GM23338 (cell line): ENCODE data around the gene GALNT9.
A peak's percentile ranks its signal among the peaks of the same experiment; 100 is the strongest.

Source experiments
- CREB1 ChIP-seq: fragments of 250-450 bp; sonication (Bioruptor Pico); IDR thresholded peaks from 2 replicates; pipeline ENCODE4 v1.5.0; 2020; ENCODE audit warnings: low read depth, mild to moderate bottlenecking, moderate library complexity
- EZH2 ChIP-seq: fragments of 200-600 bp; sonication (generic); IDR thresholded peaks from one replicate; pipeline ENCODE4 v1.8.0; 2017; ENCODE audit warnings: antibody characterized with exemption, mild to moderate bottlenecking, low read depth; ENCODE audit not compliant: unreplicated experiment
- EZH2phosphoT487 ChIP-seq: fragments of 200-600 bp; sonication (generic); IDR thresholded peaks from one replicate; pipeline ENCODE4 v1.8.1; 2018; ENCODE audit warnings: antibody characterized with exemption; ENCODE audit not compliant: unreplicated experiment
- JUNB ChIP-seq: IDR thresholded peaks from one replicate; pipeline ENCODE4 v1.6.1; 2016; ENCODE audit warnings: antibody characterized with exemption; ENCODE audit not compliant: unreplicated experiment
- NANOG ChIP-seq: IDR thresholded peaks from 2 replicates; pipeline ENCODE4 v1.6.1; 2016; ENCODE audit warnings: antibody characterized with exemption, borderline replicate concordance
- POLR2AphosphoS5 ChIP-seq: IDR thresholded peaks from 2 replicates; pipeline ENCODE4 v1.6.1; 2016; ENCODE audit warnings: antibody characterized with exemption, low read depth
- STAT1 ChIP-seq: IDR thresholded peaks from one replicate; pipeline ENCODE4 v1.6.1; 2016; ENCODE audit warnings: antibody characterized with exemption; ENCODE audit not compliant: unreplicated experiment
- ZNF114 ChIP-seq: fragments of 250-450 bp; sonication (Bioruptor Pico); IDR thresholded peaks from 2 replicates; pipeline ENCODE4 v1.5.0; 2020; ENCODE audit warnings: mild to moderate bottlenecking, moderate library complexity
- ZNF331 ChIP-seq: fragments of 250-450 bp; sonication (Bioruptor Pico); IDR thresholded peaks from 2 replicates; pipeline ENCODE4 v1.5.0; 2020; ENCODE audit warnings: low read depth, mild to moderate bottlenecking, moderate library complexity
- TF ChIP-seq, protein P1 (sequence below), 2 experiments: fragments of 200-600 bp in 1 of 2; sonication (generic) in 1 of 2; conservative IDR thresholded peaks; 2 replicates each; pipeline versions ENCODE4 v1.5.1 to v1.6.1; 2016 to 2017; ENCODE audit warnings: antibody characterized with exemption in 2 of 2, low read depth in 2 of 2, mild to moderate bottlenecking in 2 of 2, moderate library complexity in 1 of 2
- TF ChIP-seq, protein P2 (sequence below): IDR thresholded peaks from one replicate; pipeline ENCODE4 v1.6.1; 2018; ENCODE audit warnings: antibody characterized with exemption; ENCODE audit not compliant: unreplicated experiment
- TF ChIP-seq, protein P3 (sequence below): IDR thresholded peaks from 2 replicates; pipeline ENCODE4 v1.6.1; 2016; ENCODE audit warnings: antibody characterized with exemption

DNA sequence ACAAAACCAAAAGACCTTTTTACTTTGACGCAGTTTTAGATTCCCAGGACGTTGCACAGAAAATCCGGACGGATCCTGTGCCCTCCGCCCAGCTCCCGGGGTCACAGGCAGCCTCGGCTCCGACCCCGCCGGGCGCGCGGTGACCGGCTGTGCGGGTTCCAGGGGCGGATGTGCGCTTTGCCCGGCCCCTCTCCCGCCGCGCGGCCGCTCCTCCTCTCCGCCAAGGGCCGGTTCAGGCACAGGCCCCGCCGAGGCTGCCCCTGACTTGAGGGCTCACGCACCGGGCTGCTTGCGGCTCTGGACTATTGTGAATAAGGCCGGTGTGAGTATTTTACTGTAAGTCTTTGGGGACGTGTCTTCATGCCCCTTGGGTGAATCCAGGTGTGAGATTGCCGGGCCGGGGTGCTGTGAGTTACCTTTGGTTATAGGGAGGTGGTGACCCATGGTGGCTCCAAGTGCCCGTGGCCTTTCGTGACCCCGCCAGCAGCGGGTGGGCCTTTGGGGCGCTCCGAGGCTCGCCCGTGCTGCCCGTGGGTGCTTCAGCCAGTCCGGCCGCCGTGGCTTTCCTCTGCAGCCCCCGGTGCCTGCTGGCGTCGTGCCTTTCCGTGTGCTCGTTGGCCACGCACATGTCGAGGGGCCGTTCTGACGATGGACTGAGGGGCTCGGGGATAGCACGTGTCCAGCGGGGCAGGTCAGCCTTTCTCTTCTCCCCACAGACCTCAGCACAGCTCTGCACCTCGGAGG, 139.2 kb downstream of the GALNT9 start:
- TF ChIP-seq, protein P1, sequence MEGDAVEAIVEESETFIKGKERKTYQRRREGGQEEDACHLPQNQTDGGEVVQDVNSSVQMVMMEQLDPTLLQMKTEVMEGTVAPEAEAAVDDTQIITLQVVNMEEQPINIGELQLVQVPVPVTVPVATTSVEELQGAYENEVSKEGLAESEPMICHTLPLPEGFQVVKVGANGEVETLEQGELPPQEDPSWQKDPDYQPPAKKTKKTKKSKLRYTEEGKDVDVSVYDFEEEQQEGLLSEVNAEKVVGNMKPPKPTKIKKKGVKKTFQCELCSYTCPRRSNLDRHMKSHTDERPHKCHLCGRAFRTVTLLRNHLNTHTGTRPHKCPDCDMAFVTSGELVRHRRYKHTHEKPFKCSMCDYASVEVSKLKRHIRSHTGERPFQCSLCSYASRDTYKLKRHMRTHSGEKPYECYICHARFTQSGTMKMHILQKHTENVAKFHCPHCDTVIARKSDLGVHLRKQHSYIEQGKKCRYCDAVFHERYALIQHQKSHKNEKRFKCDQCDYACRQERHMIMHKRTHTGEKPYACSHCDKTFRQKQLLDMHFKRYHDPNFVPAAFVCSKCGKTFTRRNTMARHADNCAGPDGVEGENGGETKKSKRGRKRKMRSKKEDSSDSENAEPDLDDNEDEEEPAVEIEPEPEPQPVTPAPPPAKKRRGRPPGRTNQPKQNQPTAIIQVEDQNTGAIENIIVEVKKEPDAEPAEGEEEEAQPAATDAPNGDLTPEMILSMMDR (conservative IDR thresholded peaks at IDR 0.05; ENCODE audit: low read depth in 2 of 2): no peak
- TF ChIP-seq POLR2AphosphoS5 (no peak), EZH2 (peak; percentile 52), JUNB (no peak), CREB1 (CRISPR knock-in tag) (no peak), ZNF114 (CRISPR knock-in tag) (no peak), EZH2phosphoT487 (no peak), ZNF331 (no peak), STAT1 (no peak), NANOG (no peak)
- TF ChIP-seq, protein P2, sequence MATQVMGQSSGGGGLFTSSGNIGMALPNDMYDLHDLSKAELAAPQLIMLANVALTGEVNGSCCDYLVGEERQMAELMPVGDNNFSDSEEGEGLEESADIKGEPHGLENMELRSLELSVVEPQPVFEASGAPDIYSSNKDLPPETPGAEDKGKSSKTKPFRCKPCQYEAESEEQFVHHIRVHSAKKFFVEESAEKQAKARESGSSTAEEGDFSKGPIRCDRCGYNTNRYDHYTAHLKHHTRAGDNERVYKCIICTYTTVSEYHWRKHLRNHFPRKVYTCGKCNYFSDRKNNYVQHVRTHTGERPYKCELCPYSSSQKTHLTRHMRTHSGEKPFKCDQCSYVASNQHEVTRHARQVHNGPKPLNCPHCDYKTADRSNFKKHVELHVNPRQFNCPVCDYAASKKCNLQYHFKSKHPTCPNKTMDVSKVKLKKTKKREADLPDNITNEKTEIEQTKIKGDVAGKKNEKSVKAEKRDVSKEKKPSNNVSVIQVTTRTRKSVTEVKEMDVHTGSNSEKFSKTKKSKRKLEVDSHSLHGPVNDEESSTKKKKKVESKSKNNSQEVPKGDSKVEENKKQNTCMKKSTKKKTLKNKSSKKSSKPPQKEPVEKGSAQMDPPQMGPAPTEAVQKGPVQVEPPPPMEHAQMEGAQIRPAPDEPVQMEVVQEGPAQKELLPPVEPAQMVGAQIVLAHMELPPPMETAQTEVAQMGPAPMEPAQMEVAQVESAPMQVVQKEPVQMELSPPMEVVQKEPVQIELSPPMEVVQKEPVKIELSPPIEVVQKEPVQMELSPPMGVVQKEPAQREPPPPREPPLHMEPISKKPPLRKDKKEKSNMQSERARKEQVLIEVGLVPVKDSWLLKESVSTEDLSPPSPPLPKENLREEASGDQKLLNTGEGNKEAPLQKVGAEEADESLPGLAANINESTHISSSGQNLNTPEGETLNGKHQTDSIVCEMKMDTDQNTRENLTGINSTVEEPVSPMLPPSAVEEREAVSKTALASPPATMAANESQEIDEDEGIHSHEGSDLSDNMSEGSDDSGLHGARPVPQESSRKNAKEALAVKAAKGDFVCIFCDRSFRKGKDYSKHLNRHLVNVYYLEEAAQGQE: no peak
- TF ChIP-seq, protein P3, sequence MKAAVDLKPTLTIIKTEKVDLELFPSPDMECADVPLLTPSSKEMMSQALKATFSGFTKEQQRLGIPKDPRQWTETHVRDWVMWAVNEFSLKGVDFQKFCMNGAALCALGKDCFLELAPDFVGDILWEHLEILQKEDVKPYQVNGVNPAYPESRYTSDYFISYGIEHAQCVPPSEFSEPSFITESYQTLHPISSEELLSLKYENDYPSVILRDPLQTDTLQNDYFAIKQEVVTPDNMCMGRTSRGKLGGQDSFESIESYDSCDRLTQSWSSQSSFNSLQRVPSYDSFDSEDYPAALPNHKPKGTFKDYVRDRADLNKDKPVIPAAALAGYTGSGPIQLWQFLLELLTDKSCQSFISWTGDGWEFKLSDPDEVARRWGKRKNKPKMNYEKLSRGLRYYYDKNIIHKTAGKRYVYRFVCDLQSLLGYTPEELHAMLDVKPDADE: no peak
